Esophagus muscularis mucosa (tissue), 4 donors: ENCODE measurements around the gene CYS1. TPM values are rescaled to one million over a fixed set of nuclear protein-coding genes. Genes with fewer than 3 reads are reported as not detected.
A peak's percentile ranks its signal among the peaks of the same experiment; 100 is the strongest.

Experiments used
- DNase-seq: peaks from one replicate; pipeline ENCODE4 v3.0.0-alpha.2; 2017; ENCODE audit errors: extremely low spot score
- H3K27ac ChIP-seq, 4 donors: fragments of 200-600 bp; sonication (generic); replicated peaks in 1 of 4; 1 replicate in 3 of 4; 2 replicates in 1 of 4; pipeline ENCODE4 v1.5.1; 2016 to 2019; ENCODE audit warnings: mild to moderate bottlenecking in 1 of 4
- H3K27me3 ChIP-seq, 4 donors: fragments of 200-600 bp; sonication (generic); one replicate each; pipeline versions ENCODE4 v1.5.1 to v1.6.0; 2016 to 2019
- H3K36me3 ChIP-seq, 4 donors: fragments of 200-600 bp; sonication (generic); one replicate each; pipeline ENCODE4 v1.5.1; 2016 to 2019
- H3K4me1 ChIP-seq, 4 donors: fragments of 200-600 bp; sonication (generic); one replicate each; pipeline ENCODE4 v1.5.1; 2016 to 2019
- H3K4me3 ChIP-seq, 4 donors: fragments of 200-600 bp; sonication (generic); 1 replicate in 2 of 4; 2 replicates in 2 of 4; pipeline ENCODE4 v1.5.1; 2016 to 2019; ENCODE audit warnings: mild to moderate bottlenecking in 4 of 4, moderate library complexity in 1 of 4
- H3K9me3 ChIP-seq, 4 donors: fragments of 200-600 bp; sonication (generic); 1 replicate in 3 of 4; 2 replicates in 1 of 4; pipeline ENCODE4 v1.5.1; 2016 to 2019
- EP300 ChIP-seq: sonication (generic); formaldehyde crosslinking; IDR thresholded peaks from one replicate; pipeline ENCODE4 v1.6.1; 2017; ENCODE audit warnings: antibody characterized with exemption
- POLR2A ChIP-seq: fragments of 450-650 bp; IDR thresholded peaks from one replicate; pipeline ENCODE4 v1.6.1; 2017; ENCODE audit warnings: antibody characterized with exemption, moderate library complexity, mild to moderate bottlenecking, low read depth
- POLR2AphosphoS5 ChIP-seq, 2 donors: sonication (generic); formaldehyde crosslinking; IDR thresholded peaks; one replicate each; pipeline ENCODE4 v1.6.1; 2017; ENCODE audit warnings: antibody characterized with exemption in 2 of 2
- WGBS: methylation state at CpG from one replicate; pipeline ENCODE4 v1.1.5; 2018; 5-methylcytosine and 5-hydroxymethylcytosine counted together
- intact Hi-C: fragments of 100-400 bp; cut with DNase I; formaldehyde crosslinking; loops from one replicate; pipeline ENCODE4 v1.15.1; 2023
- small RNA-seq, 3 donors: library from RNA; depleted of rRNA; stranded (forward); fragments of <200 nt; gene quantifications; one replicate each; pipeline ENCODE3, GENCODE V24; 2016
- total RNA-seq, 4 donors: library from RNA; depleted of rRNA; stranded (reverse); fragments of >200 nt; gene quantifications; one replicate each; pipeline versions ENCODE4 v1.1.0 to v1.2.1, GENCODE V29; 2016
- TF ChIP-seq, protein P1 (sequence below), 3 experiments: fragments of 200-600 bp in 2 of 3; fragments of 450-650 bp in 1 of 3; sonication (generic) in 2 of 3; IDR thresholded peaks; one replicate each; pipeline ENCODE4 v1.5.1; 2017 to 2019; ENCODE audit warnings: antibody characterized with exemption in 3 of 3, mild to moderate bottlenecking in 2 of 3, moderate library complexity in 1 of 3

The CYS1 gene
- total RNA-seq, 4 donors from 2014 or later = 16.9 to 56.4 (median 35.4) TPM

DNA sequence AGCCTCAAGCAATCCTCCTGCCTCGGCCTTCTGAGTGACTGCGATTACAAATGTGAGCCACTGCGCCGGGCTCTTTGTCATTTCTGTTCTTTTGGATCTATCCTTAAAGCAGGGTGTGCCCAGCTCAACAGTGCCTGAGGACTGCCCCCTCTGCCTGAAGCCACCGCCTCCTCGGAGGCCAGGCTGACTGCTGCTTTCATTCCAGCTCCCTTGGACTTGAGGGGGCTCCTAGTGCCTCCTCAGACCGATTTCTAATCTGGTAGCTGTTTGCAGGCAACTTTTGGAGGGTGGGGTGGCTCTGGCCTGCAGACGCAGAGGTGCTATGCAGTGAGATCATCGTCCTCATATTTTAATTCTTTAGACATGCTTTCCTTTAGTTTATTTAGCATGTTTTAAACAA is 72.8 kb downstream of the CYS1 start:
- no peak for DNase-seq
- no peaks in the 10 kb centered on the region for H3K36me3 ChIP-seq
- no peaks in the 10 kb centered on the region for H3K27me3 ChIP-seq
- WGBS = 67% methylated on average over 9 of the region's 9 CpGs
- intact Hi-C loops = no loop called here
- H3K9me3 ChIP-seq = no peaks in the 10 kb centered on the region
- H3K4me1 ChIP-seq = peaks cover 42 to 48% (median 45%) of the 10 kb centered on the region in 4 donors
- TF ChIP-seq EP300 = no peak
- TF ChIP-seq, protein P1, sequence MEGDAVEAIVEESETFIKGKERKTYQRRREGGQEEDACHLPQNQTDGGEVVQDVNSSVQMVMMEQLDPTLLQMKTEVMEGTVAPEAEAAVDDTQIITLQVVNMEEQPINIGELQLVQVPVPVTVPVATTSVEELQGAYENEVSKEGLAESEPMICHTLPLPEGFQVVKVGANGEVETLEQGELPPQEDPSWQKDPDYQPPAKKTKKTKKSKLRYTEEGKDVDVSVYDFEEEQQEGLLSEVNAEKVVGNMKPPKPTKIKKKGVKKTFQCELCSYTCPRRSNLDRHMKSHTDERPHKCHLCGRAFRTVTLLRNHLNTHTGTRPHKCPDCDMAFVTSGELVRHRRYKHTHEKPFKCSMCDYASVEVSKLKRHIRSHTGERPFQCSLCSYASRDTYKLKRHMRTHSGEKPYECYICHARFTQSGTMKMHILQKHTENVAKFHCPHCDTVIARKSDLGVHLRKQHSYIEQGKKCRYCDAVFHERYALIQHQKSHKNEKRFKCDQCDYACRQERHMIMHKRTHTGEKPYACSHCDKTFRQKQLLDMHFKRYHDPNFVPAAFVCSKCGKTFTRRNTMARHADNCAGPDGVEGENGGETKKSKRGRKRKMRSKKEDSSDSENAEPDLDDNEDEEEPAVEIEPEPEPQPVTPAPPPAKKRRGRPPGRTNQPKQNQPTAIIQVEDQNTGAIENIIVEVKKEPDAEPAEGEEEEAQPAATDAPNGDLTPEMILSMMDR (IDR thresholded peaks at IDR 0.05) = no peak
- no peak for TF ChIP-seq POLR2A
- TF ChIP-seq POLR2AphosphoS5 (IDR thresholded peaks at IDR 0.05) = no peak
- no peak overlapping the region for H3K4me3 ChIP-seq
- H3K27ac ChIP-seq = peak overlapping the region in 2 of 4 donors; percentile 28 to 55

Small RNAs within 50 kb of the gene (small RNA-seq; reads per million reads assigned to genes)
- 0 reads per million in 3 donors for gene RF00568

Other genes starting within 250 kb of the CYS1 start
- gene TAF1B, start 236.9 kb downstream of the CYS1 start, total RNA-seq = 10 to 100 TPM in 1 of 4 donors, 1 to 10 TPM in 3; 7.1 to 10.1 (median 8.0) TPM
- 1 to 10 TPM in 3 of 4 donors, under 1 TPM in 1; 0.86 to 5.1 (median 2.6) TPM for gene GRHL1, start 128.7 kb downstream of the CYS1 start, total RNA-seq
- 10 to 100 TPM; 15.8 to 51.6 (median 33.9) TPM for gene KLF11, start 36.9 kb downstream of the CYS1 start, total RNA-seq
- gene RRM2, start 42.3 kb upstream of the CYS1 start, total RNA-seq = 1 to 10 TPM in 2 of 4 donors, not detected in 2; 1.7 to 4.6 TPM
- gene HPCAL1, start 222.5 kb upstream of the CYS1 start, total RNA-seq = 10 to 100 TPM; 34.5 to 54.2 (median 41.3) TPM